HG02759 (cell line): Measurements from ENCODE around the gene RHEB.

Experiments
- ATAC-seq: cut with Tn5 transposase; IDR thresholded peaks from one replicate; pipeline ENCODE4 v1.9.1; 2021; ENCODE audit warnings: mild to moderate bottlenecking, moderate library complexity; ENCODE audit not compliant: unreplicated experiment

The RHEB gene

DNA sequence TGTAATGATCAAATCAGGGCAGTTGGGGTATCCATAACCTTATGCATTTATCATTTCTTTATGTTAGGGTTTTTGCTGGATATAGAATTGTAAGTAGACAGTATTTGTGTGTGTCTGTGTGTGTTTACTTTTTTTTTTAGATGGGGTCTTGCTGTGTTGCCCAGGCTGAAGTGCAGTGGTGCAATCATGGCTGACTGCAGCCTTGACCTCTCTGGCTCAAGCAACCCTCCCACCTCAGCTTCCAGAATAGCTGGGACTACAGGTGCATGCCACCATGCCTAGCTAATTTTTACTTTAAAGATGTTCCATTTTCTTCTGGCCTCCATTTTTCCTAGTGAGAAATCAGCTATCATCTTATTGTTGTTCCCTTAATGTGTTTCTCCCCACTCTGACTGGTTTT is 10.1 kb upstream of the RHEB start:
- no peak for ATAC-seq

DNA sequence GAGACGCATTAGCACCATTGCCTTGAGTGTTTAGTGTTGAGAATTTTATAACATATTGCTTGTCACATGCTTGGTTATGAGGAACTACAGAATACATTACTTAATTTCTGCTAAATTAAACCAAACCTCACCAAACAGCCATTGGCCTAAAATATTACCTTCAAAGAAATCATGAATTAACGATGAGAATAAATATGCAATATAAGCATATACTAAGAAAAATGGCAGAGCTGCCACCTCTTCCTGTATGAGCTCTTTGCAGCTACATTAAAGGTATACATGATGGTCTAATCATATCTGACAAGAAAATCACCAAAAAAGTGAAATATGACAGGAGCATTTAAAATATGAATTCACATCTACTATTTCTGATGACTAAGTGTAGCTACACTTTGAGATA is 5.2 kb upstream of the RHEB start:
- no peak for ATAC-seq

DNA sequence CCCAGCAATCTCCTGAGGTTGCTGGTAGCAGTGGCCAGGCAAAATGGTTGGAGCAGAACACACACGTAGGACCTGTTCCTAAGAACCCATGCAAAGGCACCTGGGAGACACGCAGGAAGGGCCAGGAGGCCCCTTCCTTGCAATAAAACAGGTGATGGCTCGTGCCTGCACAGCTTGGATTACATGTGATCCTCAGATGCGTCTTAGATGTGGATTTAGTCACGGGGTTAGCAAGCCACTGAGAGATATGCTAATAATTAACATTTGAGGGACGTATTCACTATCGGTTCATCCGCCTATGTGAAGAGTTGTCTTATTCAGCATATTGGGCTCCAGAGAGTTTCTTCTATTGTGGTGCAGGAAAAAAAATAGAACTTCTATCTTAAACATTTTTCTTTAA is 4.6 kb upstream of the RHEB start:
- no peak for ATAC-seq

DNA sequence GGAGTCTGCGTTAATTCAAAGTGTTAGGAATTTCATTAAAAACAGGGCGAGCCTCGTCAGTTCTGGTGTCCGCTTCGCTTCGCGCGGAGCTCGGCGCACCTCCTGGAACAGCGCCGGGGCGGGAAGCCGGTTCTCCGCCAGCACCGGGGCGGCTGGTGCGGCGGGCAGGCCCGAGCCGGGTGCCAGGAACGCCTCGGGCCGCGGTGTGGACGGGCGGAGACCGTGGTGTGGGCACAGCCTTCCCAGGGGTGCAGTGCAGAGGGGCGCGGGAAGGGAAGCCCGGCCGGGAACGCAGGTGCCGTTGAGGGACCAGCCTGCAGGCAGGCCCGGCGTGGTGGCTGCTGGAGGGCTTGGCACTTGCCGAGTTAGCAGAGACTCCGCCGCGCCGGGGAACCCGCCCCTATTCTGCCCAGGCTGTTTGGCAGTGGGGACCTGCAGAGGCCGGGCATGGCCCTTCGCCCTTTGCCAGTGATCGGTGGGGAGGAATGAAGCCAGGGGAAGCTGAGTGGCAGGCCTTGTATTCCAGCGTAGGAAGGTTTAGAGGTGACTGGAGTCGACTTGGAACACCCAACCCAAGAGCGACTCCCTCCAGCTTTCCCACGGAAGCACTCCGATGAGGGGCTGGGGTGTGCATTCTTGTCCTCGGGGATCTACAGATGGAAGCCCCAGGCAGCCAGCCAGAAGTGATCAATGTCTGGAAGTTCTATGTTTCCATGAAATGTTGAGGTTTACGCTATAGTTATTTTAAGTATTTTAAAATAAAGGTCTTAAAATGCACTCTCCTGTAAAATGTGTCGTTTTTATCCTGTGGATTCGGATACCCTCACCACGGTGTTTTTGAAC is 945 bp upstream of the RHEB start:
- ATAC-seq: no peak

DNA sequence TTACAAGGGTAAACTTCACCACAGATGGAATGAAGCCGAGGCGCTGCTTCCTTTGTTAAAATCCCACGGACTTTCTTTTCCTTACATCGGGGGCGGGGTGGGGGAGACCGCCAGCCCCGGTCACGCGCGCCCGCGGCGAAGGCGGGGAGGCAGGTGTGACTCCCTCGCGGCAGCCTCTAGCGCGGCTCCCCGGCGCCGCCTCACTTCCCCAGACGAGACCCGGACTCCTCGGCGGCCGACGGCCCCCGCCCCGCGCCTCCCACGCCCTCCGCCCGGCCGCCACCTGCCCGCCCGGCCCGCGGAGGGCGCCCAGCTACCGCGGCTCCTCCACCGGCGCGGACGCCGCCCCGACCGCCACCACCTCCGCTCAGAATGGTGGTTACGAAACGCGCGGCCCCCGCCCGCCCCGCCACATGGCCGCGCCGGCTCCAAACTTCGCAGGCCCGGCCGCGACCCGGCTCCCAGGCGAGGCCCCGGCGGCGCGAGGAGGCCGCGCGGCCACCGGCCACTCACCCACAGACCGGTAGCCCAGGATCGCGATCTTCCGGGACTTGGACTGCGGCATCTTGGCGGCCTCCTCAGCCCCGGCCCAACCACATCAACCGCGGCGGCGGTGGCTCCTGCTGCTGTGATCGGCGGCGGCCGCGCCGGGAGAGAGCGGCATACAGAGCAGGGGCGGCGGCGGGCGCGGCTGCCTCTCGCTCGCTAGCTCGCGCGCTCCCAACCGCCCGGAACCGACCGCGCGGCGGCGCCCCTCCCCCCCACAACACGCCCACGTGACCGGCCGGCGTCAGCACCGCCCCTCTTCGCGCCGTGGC is 539 bp downstream of the RHEB start:
- peak; percentile 64 for ATAC-seq

DNA sequence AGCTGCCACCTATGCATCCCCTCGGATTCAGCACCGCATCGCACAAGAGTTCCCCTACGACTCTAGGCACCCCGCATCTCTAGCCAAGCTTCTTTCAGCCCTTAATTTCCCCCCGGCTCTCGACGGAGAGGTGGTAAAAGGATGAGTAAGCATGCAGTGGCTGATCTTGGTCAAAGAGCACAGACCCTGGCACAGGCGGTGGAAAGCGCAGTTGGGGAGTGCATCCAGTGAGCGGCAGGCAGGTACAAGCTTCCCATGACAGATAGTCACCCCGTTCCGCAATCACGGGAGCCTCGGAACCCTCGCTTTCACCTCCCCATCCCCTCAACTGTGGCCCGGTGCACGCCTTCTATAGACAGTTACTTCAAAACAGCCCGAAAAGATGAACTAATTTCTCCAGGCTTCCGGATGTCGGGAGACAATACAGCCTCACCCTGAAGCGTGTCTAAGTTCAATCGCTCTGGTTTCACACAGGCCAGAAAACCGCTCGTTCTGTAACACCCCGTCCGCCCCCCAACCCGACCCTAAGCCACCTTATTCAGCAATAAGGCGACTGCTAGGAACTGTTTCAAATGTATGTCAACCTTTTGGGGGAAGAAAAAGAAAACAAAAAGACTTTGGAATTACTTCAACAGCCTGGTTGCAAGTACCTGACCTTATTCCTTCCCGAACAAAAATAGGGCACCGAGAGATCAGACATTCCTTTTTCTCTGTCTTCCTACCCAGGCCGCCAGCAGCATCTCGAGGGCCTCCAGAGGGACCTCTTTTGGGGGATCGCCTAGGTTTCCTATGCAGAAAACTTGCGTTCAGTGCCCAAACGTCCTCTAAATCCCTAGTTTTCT is 1.4 kb downstream of the RHEB start:
- ATAC-seq: no peak

DNA sequence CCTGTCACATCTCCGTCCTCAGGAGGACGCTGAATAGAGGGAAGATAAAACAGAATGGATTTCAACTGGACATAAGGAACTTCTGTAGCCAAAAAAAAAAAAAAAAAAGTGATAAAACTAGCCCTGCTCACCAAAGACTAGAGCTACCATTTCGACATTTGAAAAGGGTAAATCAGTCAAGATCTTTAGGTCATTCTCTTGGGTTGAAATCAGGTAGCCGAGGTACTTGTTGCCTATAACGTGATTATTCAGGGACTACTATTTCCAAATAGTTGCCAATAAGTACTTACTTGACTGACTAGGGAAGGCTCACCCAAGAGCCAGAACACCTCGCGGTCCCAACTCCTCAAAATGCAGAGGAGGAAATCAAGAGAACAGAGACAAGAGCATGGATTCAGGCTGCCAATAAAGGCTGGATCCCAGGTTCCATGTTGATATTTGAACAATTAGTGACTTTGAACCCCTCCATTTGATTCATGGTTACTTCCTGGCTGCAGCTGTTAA is 2.0 kb downstream of the RHEB start:
- no peak for ATAC-seq

DNA sequence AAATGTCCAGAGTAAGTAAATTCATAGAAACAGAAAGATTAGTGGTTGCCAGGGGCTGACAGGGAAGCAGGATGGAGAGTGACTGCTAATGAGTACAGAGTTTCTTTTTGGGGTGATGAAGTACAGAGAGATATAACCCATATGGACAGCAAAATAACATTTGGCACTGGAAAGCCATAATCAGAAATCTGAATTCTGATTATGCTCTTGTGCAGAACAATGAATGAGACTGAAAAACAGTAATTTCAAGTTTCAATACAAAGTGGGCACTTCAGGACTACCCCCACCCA is 4.5 kb downstream of the RHEB start:
- no peak for ATAC-seq

DNA sequence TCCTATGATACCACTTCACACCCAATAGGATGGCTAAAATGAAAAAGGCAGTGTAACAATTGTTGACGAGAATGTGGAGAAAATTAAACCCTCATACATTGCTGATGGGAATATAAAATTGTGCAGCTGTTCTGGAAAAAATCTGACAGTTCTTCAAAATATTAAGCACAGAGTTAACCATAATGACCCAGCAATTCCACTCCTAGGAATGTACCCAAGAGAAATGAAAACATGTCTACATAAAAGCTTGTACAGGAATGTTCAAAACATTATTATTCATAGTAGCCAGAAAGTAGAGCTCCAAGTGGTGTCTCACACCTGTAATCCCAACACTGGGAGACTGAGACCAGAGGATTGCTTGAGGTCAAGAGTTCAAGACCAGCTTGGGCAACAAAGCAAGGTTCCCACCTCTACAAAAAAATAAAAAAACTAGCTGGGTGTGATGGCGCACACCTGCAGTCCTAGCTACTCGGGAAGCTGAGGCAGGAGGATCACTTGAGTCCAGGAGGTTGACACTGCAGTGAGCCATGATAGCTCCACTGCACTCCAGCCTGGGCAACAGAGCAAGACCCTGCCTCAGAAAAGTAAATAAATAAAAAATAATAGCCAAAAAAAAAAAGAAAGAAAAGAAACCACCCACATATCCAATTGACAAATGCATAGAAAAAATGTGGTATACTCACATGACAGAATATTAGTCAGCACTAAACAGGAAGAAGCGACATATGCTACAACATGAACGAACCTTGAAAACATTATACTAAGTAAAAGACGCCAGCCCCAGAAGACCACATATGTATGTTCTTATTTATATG is 5.0 kb downstream of the RHEB start:
- no peak for ATAC-seq

DNA sequence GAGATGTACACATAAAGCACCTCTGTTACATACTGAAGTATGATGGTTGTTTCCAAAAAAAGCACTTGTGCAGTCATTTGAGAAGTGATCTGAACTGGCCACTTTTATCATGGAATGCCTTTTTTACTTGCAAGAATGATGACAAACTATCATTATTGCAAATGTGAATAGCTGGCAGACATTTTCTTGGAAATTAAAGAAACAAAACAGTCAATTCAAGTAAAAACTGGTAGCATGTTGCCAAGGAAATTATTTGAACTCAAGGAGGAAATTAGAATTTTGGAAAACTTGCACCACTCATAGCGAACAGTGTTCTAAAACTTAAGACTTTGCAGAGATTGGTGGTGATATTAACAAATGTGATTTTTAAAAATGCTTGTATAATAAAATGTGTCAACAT is 6.6 kb downstream of the RHEB start:
- ATAC-seq: no peak

DNA sequence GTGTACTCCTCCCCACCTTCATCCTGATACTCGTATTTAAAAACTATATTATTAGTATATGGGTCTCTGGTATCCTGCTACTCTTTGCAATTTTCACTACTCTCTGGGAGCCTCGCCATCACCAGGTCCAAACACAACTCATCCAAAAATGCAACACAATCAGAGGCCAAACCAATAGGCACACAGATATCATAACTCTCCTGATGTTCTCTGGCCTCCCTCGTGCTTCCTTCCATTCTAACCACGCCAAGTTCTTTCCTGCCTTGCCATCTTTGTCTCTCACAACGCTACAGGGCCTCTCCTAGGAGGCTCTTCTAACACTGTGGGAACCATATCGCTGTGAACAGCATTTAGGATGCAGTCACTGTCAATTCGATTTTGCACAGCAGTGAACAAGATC is 7.3 kb downstream of the RHEB start:
- ATAC-seq: no peak

DNA sequence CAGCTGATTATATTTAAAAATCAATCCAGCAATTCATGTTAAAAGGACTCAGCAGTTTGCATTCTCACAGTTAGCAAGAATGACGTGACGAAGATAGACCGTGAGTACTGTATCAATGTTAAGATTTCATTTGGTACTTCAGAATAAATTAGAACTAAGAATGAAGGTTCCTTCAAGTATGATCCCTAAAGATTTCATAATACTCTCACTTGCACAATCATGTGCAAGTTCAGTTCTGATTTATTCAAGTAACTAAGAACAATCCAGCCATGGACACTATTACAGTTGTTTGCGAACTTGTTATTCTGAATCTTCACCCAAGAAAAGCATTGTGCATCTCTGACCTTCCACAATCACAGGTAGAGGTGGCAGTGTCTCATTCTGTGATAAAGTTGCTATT is 7.7 kb downstream of the RHEB start:
- no peak for ATAC-seq

DNA sequence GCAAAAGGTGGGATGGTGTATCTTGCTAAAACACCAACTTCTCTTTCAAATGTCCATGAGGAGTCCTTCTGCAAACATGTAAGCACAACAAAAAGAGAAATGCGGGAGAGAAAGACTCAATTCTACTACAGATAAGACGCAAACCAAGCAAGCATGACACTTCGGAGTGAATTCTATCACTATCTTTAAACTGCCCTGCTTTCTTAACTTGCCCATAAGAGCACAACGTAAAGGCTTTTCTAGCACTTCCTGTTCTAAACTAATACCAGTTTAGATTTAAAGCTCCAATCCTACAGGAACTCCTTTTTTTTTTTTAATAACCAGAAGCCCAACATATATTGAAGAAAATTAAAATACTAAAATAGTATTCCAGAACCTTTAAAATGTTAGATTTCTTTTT is 8.4 kb downstream of the RHEB start:
- no peak for ATAC-seq

DNA sequence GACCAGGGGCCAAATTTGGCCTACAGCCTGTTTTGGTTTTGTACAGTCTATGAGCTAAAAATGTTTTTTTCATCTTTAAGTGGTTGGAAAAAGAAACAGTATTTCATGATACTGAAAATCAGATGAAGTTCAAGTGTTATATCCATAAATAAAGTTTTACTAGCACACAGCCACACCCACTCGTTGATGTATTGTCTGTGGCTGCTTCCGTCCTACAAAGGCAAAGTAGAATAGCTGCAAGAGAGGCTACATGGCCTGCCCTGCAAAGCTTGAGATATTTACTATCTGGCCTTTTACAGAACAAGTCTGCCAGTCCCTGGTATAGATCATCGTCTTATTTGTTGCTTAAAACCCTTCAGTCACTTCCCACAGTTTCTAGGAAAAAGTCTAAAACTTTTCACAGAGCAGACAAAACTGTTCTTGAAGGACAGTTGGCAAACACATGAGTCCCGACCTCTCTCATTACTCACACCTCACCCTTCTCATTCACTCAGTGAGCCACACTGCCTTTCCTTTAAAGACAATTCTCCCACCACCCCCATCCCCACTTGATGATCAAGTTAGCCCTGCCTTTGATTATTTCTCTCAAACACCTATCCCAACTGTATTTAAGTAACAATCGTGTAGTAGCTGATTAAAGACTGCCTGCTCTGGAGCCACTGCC is 9.9 kb downstream of the RHEB start:
- ATAC-seq: no peak

DNA sequence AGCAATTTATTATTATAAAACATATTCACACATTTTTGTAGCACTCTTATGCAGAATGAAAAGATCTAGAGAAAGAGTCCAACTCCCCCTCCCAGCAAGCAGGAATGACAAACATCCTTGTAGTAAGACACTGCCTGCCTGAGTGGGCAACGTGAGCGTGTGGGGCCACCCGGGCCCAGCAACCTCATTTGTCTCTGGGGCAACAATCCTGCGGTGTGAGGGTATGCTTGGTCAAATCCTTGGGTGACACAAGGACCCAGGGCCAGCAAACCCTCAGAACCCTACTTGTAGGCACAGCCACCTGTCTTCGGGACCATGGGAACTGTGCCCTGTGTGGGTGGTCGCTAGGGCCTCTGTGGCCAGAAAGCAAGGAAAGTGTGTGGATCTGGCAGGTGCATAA is 10.7 kb downstream of the RHEB start:
- ATAC-seq: no peak

DNA sequence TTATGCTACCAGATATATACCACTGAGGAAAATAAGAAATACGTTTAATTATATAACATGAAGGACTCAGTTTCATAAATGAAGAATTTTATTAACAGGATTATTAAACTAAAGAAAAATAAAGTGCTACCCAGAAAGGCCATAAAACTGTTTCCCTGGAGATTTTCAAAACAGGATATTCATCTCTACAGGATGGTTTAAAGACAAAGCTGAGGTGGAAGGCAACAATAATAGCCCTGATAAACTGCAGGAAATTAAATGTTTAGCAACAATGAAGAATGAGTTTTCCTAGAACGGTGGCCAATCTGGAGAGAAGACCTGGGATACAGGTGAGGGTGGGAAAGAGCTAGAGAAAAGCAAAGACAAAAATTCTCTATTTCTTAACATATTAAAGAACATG is 11.9 kb downstream of the RHEB start:
- ATAC-seq: no peak

DNA sequence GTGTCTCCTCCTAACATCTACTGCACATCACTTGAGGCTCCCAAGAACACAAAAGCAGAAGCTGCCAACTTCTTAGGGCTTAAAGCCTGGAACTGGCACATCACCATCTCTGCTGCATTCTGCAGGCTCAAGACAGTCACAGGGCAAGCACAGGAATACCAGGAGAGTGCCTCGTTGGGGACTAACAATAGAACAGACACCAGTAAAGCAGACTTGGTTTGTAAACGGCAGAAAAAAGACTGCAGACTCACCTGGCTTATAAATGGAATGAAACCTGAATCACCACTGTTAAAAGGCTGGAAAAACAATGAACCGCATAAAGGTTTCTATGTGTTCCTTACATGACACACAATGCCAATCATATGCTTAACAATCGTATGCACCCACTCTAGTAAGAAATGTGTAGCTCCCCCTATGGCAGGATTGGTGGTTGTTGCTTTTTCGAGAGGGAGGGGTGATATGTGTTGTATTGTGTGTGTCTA is 12.8 kb downstream of the RHEB start:
- no peak for ATAC-seq

DNA sequence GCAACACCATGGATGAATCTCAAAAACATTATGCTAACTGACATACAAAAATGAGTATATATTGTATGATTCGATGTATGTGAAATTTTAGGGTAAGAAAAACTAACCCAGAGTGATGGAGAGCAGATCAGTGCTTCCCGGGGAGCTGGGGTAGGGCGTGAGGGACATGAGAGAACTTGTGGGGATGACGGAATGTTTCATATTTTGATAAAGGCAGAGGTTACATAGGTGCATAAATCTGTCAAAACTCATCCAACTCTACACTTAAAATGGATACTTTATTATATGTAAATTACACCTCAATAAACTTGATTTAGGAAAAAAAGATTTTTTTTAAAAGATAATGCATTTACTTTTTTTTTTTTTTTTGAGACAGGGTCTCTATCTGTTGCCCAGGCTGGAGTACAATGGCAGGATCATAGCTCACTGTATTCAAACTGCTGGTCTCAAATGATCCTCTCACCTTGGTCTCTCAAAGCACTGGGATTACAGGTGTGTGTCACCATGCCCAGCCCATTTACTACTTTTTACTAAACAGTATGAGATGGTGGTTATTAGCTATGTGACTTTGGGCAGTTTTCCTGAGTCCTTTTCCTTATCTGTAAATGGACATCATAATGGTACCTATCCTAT is 13.7 kb downstream of the RHEB start:
- ATAC-seq: no peak

DNA sequence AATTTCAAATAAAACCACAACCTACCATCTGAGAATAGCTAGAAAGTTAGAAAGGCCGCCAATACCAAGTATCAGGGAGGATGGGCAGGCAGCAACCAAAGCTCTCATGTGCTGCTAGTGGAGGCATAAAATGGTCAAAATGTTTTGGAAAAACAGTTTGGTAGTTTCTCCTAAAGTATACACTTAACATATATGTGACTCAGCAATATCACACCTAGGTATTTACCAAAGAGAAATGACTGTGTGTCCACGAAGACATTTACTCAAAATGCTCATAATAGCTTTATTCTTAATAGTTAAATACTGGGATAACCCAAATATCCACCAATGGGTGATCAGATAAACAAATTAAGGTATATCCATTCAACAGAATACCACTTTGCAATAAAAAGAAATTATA is 14.3 kb downstream of the RHEB start:
- no peak for ATAC-seq
